Uterus (tissue), 2 donors: ENCODE data around the gene ENTPD1.

Experiments used
- CTCF ChIP-seq, 4 experiments: fragments of 200-600 bp in 2 of 4; fragments of 450-650 bp in 2 of 4; sonication (generic) in 2 of 4; IDR thresholded peaks; one replicate each; pipeline ENCODE4 v1.5.1; 2016 to 2019; ENCODE audit warnings: antibody characterized with exemption in 4 of 4, mild to moderate bottlenecking in 2 of 4, moderate library complexity in 1 of 4
- POLR2A ChIP-seq, 2 donors: fragments of 450-650 bp; IDR thresholded peaks; one replicate each; pipeline ENCODE4 v1.6.1; 2016; ENCODE audit warnings: antibody characterized with exemption in 2 of 2, mild to moderate bottlenecking in 1 of 2, moderate library complexity in 1 of 2

GRCh38 chr10:95821720-95822119 is 65.8 kb downstream of the ENTPD1 start:
- TF ChIP-seq CTCF (IDR thresholded peaks at IDR 0.05) (no peak), POLR2A (IDR thresholded peaks at IDR 0.05) (no peak)
